ENCODE measurements around the gene FOXC2. TPM values are rescaled to one million over a fixed set of nuclear protein-coding genes. Genes with fewer than 3 reads are reported as not detected.
A peak's percentile ranks its signal among the peaks of the same experiment; 100 is the strongest.

FOXC2 gene
- total and polyA plus RNA-seq, 11 donors, result 0.76 to 3.3 (median 1.4) TPM

GRCh38 chr16:86575095-86575685, 8.6 kb downstream of the FOXC2 start:
- Histone ChIP-seq H3K9me3 (no peaks in the 10 kb centered on the region), H3K27ac (peak overlapping the region in 11 of 12 donors; percentile 43 to 86 (median 65)), H3K36me3 (no peaks in the 10 kb centered on the region), H3K4me1 (peaks cover 0 to 56% (median 11%) of the 10 kb centered on the region in 12 donors), H3K27me3 (peaks cover 28 to 98% (median 67%) of the 10 kb centered on the region in 9 donors), H3K4me3 (peak overlapping the region in 10 of 12 donors; percentile 36 to 62 (median 50))
- 42 to 69% (median 49%) methylated on average over 13 to 17 of the region's 17 CpGs for WGBS, 4 donors
- TF ChIP-seq POLR2A (IDR thresholded peaks at IDR 0.05), result no peak
- TF ChIP-seq CTCF (IDR thresholded peaks at IDR 0.05), result no peak
- no peak for DNase-seq
- intact Hi-C loops (cut with DNase I), result loop anchor here (5.0 to 10.0 kb wide), 11 partner anchors 80 to 487 kb away; no protein-coding TSS in a partner anchor
- ATAC-seq, result no peak

GRCh38 chr16:86575754-86576557, 9.3 kb downstream of the FOXC2 start:
- WGBS, 4 donors, result 0 to 1% (median 1%) methylated on average over 47 to 54 of the region's 54 CpGs
- H3K36me3 ChIP-seq, result no peaks in the 10 kb centered on the region
- H3K27ac ChIP-seq, result peak overlapping the region; percentile 32 to 86 (median 68)
- H3K27me3 ChIP-seq, result peaks cover 28 to 98% (median 62%) of the 10 kb centered on the region in 9 donors
- peak; percentile 32 to 80 (median 57) for TF ChIP-seq CTCF (IDR thresholded peaks at IDR 0.05)
- peak in 1 of 2 donors; percentile 71 for TF ChIP-seq POLR2A (IDR thresholded peaks at IDR 0.05)
- ATAC-seq (peak; percentile 77 to 86 (median 80)), DNase-seq (peak; percentile 80 to 90 (median 84))
- intact Hi-C loops (cut with DNase I), result loop anchor here (2.0 to 10.0 kb wide), 12 partner anchors 79 to 486 kb away; no protein-coding TSS in a partner anchor
- H3K4me1 ChIP-seq, result peaks cover 0 to 56% (median 11%) of the 10 kb centered on the region in 12 donors
- H3K9me3 ChIP-seq, result no peaks in the 10 kb centered on the region
- H3K4me3 ChIP-seq, result peak overlapping the region; percentile 8 to 62 (median 47)

- intact Hi-C loops (cut with DNase I), result loop anchor here (2.0 to 10.0 kb wide), 12 partner anchors 78 to 486 kb away; no protein-coding TSS in a partner anchor
- Histone ChIP-seq H3K27me3 (peaks cover 24 to 95% (median 56%) of the 10 kb centered on the region in 9 donors), H3K27ac (peak overlapping the region; percentile 32 to 86 (median 69)), H3K4me1 (peaks cover 0 to 52% (median 11%) of the 10 kb centered on the region in 12 donors), H3K36me3 (no peaks in the 10 kb centered on the region), H3K9me3 (no peaks in the 10 kb centered on the region), H3K4me3 (peak overlapping the region; percentile 8 to 62 (median 47))
- ATAC-seq, result no peak
- TF ChIP-seq POLR2A (IDR thresholded peaks at IDR 0.05) (no peak), CTCF (IDR thresholded peaks at IDR 0.05) (no peak)
- DNase-seq, result no peak
- WGBS, 4 donors, result 18 to 27% (median 23%) methylated on average over 26 to 33 of the region's 33 CpGs
These were observed 10.1 kb downstream of the FOXC2 start for GRCh38 chr16:86576591-86577313.

Data from heart left ventricle (tissue), 16 donors.